Activated CD8-positive, alpha-beta memory T cell treated with anti-CD3 and anti-CD28 coated beads, Interleukin-2, amount 50 U/mL, for 1 hour (primary cell): ENCODE results near the gene CCNI.
"Not testable (repeated sequence)": the region's sequence is repeated elsewhere in the genome, so short reads cannot be mapped to it uniquely, and the experiment has no call there.

ENCODE experiments used
- DNase-seq: peaks from one replicate; pipeline ENCODE4 v3.0.0-alpha.2; 2020; ENCODE audit errors: extremely low read depth

The CCNI gene

DNA sequence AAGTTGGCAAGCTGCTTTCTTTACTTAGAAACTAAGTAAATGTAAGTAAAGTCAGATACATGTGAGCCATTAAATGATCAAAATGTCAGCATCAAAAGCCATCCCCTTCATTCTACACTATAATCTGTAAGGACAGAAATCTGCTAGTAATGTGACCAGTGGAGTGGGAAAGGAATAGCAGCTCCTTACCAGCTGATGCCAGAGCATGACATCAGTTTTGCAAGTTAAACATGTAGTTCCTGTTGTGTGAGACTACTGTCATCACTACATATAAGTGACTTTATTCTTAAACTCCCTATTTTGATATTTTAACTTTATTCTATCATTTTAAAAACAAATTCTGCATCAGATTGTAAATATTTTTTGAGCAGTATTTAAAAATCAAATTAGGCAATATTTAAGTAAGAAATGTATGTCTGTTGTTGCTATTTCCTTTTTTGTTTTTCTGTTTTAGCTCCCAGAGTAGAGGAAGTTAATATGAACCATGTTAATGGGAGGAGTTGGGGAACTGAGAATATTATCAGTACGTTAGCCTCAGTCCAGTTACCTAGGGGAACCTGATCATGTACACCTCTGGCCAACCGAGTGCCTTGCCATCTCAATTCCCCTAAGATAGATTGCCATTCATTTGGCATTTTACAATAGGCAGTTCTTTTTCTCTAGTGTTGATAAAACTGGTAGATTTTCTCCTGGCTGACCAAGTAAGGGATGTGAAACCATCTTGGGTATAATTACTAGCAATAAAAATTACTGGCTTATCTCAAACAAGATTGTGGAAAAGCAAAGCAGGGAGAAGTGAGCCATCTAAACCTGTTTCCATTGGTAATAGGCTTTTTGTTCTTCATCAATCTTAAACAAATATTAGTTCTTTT is 34.7 kb downstream of the CCNI start:
- DNase-seq, result no peak

DNA sequence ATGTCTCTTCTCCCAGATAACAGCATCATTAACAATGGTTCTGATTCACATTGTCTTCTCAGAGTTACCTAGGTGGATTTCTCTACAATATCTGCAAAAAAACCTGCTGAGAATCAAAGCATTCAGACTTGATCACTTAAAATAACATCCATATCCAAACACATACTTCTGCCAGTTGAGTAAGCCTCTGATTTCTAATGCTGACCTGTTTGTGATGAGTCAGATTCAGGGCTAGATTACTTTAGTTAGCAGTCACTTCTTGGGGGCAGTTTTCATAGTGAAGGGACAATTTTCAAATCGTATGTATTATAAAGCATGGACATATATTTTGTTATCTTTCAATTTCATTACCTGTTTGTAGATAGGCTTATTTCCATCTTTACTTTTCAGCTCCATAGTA is 35.5 kb downstream of the CCNI start:
- no peak for DNase-seq

DNA sequence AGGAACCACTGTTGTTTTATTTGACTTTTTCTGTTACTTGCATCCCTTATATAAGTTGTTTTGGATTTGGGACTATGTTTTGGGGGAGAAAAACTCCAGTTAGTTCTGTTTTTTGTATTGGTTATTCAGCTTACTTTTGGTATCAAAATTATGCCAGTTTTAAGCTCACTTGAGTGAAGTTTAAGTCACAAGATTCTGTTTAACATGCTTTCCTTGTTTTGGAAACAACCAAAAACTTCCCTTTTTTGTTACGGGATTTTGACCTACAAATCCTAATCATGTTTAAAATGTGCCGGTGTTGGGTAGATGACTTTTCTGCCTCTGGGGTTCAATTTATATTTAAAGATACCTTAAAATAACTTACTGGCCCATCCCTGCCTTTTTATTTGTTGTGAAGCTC is 36.0 kb downstream of the CCNI start:
- no peak for DNase-seq

DNA sequence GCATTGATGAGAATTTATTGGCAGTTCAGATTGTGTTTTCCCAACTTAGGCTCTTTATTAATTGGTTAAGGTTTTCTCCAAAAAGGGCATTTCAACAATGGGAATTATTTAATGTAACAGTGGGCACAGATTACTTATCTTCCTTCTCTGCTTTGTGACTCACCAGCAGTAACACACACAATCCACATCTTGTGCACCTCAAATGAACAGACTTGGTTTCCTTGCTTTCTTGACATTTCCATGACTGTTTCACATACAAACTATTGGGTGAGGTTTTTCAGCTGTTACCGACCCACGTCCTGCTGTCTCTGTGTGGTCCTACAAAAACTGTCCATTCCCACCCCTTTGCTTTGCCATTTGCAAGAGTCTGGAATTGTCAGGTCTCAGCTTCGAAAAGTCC is 38.1 kb downstream of the CCNI start:
- DNase-seq, result no peak

DNA sequence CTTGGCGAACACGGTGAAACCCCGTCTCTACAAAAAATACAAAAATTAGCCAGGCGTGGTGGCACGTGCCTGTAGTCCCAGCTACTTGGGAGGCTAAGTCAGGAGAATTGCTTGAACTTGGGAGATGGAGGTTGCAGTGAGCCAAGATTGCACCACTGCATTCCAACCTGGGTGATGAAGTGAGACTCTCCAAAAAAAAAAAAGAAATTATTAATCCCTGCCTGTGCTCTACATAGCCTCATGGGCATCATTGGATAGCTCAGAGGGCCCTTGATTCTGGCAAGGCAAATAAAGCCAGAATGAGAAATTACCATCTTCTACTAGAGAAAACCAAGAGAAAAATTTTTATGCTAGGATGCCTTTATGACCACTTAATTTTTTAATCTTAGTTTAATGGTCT is 38.6 kb downstream of the CCNI start:
- not testable (repeated sequence) for DNase-seq

DNA sequence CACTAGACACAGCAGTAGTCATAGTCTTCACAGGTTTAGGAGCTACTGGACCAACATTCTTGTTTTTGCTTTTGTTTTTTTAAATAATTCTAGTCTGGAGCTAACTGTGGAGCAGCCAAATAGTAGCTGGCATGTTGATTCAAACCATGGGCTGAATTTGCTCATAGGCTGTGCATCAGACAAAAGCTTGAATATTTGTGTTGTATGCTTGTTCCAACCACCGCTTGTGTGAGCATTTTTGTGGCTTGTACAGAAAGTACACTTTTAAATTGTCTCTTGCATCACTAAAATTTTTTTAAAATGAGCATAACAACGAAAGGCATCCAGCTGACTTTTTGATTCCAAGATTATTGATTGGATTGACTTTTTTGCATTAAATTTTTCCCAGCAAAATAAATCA is 39.6 kb downstream of the CCNI start:
- DNase-seq, result no peak

DNA sequence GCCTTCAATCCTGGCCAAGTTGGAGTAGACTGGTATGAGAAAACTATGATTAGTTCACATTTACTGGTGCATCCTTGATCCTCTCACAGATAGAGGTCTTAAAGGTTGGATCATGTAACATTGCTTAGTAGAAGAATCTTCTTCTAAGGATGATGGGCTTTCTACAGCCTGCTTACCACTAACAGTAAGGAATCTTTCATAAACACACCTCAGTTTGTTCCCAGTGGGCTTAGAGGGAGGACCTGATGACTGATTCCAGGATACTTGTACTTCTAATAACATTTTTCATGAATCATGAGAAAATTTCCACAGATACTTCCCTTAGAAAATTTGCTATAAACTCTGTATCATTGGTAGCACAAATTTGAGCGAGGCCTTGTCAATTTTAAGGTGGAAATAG is 40.6 kb downstream of the CCNI start:
- DNase-seq, result no peak

DNA sequence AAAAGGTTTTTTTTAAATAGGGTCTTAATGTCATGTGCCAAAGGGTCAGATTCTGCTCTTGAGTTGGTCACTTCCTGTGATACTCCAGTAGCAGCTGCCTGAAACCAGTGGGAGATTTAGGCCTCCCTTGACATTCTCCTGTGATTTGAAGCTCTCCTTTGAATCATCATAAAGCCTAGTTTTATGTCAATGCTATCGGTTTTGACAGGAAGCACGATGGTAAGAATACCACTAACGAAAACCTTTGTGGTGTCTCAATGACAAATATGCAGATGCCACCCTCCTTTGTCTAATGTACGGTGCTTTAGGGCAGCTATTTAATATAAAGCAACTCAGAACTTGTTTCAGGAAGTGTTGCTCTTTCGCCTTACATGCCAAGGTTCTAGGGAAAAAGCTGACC is 44.2 kb downstream of the CCNI start:
- no peak for DNase-seq

DNA sequence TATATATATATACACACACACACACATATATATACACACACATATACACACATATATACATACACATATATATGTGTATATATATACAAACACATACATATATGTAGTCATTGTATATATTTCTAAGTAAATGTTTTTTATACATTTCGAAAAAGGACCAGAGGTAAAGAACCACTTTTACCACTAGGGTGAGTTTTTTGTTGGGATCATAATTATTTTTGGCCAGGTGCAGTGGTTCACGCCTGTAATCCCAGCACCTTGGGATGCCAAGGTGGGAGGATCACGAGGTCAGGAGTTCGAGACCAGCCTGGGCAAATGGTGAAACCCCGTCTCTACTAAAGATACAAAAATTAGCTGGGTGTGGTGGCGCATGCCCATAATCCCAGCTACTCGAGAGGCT is 46.0 kb downstream of the CCNI start:
- not testable (repeated sequence) for DNase-seq

DNA sequence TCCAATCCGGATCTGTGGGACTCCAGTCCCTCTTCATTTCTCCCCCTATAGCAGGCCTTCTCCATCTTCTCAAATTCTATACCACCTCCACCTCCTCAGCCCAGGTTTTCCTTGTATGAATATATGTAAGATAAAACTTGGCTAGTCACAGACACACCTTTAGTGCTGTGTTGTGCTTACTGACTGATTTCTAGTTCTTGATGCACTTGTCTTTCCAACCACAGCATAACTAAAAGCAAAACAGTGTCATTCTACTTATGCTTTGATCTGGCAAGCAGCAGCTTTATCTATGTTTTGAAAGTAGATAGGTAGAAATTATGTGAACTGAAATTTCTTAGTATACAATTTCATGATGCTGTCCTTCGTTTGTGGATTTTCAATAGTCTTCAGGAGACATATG is 47.5 kb downstream of the CCNI start:
- DNase-seq, result no peak

DNA sequence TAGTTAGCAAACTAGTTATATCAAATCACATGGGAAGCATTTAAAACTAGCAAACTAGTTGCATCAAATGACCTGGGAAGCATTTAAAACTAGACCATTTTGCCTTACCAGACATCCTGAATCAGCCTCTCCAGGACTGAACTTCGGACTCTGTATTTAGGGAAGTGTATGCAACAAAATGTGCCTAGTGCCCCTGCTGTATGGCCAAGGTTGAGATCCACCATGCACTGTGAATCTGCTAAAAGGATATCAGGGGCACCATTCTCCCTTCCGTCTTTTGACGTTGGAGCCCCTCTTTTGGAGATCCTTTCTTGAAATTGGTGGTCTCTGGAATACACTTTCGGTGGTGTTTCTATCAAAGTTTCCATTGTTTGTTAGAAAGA is 49.5 kb downstream of the CCNI start:
- no peak for DNase-seq

DNA sequence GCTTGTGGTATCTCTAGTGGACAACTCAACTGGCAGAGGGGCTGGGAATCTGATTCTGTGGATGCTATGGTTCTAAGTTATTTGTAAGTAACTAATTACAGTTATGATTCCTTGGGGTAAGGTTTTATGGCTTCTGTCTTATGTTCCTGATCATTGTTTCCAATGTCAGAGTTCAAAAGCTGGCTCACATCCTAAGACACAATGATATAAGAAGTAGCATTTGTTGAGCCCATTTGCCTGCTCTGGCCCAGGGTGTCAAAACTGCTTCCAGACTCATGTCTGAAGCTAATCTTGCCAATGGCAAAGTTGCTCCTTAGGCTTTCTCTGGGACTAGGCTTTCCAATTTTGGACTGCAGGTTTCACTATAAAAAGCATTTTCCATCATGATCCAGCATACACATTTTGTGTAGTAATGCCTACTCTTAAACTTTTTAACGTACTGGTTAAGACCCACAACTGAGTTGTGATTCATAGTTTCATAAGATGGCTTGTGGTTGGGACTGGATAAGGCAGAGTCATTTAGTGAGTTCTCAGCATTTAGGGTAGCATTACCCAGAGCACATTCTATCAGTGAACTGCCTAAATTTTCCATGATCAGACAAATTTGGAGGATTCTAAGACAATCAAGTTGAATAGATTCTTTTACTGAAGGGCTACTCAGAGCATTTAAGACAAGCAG is 50.0 kb downstream of the CCNI start:
- DNase-seq, result no peak

DNA sequence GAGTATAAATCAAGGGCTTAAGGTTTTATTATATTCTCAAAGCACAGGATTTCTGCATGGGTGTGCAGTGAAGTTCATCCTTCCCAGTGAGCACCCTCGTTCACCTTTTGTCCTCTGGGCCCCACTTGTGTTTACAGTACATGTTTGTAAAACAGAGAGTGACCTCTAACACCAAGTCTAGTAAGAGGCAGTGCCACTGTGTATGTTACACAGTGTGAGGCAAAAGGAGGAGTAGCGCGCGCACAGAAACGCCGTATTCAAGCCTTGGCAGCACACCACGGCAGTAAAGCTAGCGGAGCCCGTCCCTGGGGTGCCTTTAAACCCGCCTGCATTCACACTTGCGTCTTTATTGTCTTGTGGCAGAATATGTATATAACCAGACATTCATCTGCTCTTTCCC is 51.9 kb downstream of the CCNI start:
- no peak for DNase-seq

DNA sequence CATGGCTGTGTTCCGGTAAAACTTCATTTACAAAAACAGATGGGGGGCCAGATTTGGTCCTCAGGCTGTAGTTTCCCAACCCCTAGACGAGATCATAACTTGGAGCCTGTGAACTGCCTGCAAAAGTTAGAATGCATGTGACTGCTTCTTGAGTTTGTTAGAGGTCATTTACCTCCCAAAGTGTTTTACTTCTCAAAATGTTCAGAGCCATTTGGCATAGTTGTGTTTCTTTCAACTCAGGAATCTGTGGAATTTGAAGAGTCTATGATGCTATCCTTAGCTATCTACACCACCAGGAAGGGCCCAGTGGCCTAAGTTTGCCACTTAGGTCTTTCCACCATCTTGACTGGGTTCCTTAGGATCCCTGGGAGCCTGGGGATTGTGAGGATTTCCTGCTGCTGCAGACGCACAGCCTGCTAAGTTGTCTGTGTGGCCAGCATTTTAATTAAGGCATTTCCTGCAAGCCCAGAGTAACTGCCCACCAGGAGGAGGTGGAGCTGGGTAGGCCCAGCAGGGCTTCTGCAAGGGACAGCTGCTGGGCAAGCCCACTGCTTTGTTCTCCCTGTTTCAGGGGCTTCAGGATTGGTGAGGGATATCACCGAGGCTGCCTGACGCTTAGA is 53.1 kb downstream of the CCNI start:
- no peak for DNase-seq

DNA sequence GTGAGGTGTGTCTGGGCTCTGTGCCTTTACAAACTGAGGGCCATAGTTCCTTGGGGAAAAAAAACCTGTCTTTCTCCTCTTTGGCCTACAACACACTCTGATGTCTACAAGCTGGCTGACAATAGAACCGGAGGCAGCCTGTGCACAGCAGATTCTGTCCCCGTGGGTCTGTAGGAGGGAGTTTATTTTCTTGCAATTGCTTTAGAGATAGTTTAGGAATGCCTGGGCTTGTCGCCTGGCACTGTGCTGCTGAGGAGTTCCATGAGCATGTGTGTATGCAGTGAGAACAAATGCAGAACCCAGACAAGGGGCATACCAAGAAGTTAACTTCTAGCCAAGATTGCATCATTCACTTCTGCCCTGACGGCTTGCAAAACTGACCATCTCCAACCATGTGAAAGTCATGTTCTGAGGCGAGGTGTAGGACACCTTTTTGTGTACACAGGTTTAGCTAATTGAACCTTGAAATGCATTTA is 54.1 kb downstream of the CCNI start:
- DNase-seq, result no peak

DNA sequence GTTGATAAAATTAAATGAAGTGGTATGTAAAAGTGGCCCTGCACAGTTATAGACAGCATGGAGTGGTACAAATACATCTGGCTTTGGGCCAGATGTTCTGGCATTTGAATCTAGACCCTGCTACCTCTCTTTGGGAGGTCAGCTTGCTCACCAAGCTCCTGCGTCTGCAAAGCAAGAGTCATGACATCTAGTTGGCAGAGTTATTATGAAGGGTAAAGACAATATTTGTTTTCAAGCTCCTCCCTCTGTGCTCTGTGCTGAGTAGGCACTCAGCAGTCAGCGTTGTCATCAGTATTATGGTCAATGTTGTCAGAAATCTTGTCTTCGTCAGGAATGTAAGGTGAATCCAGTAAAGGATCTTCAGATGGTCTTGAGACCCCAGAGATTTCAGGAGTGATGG is 55.8 kb downstream of the CCNI start:
- DNase-seq, result no peak

DNA sequence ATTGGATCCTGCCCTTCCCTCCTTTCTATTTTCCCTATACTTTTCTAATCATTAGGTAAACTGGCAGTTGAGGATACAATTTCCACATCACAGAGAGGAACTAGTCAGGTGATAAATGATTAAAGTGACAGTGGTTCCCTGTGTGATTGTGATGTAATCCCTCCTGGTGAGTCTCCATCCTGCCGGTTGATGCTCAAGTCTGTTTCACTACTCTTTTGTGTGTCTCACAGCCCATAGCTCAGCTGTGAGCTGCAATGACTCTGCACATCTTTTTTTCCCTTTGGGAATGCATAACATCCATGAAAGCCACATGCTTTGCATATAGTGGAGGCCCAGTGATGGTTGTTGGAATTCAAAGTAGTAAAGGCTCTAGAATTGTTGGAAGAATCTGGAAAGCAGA is 60.4 kb downstream of the CCNI start:
- no peak for DNase-seq

DNA sequence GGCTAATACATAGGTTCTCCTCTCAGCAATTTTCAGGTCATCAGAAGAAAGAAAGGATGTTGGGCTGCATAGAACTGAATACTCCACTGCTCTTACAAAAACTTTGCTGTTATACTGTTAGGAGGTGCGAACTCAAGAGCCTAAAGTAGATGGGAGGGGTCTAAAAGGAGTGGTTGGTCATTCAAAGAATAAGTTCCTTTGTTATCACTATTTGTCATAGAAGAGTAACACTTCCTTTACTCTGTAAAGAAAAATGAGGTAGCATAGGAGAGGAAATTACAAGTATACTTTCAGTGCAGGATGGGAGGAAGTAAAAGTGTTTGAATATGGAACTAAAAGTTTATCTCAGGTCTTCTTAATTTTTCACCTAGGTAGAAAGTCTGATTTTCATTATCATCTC is 61.5 kb downstream of the CCNI start:
- no peak for DNase-seq

DNA sequence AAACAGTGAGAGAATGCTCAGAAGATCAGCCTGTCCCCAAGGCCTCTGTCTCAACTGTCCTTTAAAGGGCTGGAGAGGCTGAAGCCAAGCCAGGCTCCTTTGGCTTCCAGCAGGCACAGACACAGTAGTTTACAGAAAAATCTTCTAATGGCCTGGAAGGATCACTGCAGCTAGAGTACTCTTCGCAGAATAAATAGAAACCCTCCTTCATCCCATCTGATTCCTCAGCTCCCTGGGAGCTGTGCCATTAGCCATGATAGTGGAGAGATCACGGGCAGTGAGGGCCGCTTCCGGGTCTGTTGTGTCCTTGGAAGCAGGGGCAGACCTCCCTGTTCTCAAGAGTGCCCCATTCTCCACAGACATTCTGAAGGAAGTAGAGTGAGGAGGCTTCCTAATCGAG is 63.1 kb downstream of the CCNI start:
- no peak for DNase-seq

DNA sequence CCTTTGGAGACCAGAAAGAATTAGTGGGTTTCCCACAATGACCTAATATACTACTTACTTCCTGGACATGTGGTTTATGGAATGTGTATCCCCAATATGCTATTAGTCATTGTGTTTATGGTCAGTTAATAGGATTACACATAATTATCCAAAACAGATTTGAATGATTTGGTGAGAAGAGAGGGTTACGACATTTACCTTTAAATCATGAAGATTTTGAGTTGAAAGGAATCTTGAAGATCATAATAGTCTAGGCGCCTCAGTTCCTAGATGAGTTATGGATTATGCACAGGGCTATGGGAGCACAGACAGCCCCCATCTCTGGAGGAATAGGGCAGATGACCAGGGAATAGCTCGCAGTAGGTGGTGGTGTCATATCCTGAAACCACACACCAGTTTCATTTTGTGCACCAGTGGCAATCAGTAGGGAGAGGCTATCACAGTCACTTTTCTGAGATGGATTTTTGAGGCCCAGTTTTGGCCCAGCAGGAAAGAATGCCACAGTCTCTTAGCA is 64.9 kb downstream of the CCNI start:
- DNase-seq, result no peak

DNA sequence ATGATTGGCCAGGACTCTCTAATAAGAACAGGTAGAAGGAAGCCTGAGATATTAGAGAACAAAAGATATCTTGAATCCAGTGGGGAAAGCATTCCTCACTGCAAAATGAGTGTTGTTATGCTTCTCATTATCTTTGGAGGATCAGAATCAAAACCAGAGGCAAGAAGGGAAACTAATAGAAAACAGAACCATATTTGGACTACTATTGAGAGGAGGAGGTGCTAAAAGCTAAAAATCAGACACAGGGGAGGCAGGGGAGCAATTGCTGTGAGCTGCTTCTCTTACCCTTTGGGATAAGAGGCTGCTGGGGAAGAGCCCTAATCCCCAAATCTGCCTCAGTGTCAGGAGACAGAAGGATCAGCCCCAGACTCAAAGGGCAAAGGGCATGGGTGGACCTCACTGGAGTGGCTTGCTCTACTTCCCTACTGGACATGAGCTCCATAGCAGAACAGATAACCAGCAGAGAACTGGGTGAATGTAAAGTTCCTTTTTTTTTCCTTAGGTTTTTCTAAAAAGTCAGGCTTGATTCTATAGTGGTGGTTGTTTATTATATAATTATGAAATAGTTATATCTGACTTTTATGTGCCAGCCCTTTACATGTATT is 66.2 kb downstream of the CCNI start:
- no peak for DNase-seq
